ENCODE results near the gene MYOM1.

MYOM1 gene

GRCh38 chr18:3257627-3258120 lies 37.9 kb upstream of the MYOM1 start:
- Histone ChIP-seq H3K4me1 (no peaks in the 10 kb centered on the region), H3K36me3 (peaks cover 5% of the 10 kb centered on the region)
- DNase-seq: no peak

GRCh38 chr18:3256693-3257626 lies 37.2 kb upstream of the MYOM1 start:
- H3K36me3 ChIP-seq: peaks cover 5% of the 10 kb centered on the region

More at GRCh38 chr18:3257627-3258120, 37.9 kb upstream of the MYOM1 start:
- Histone ChIP-seq H3K9me3 (no peaks in the 10 kb centered on the region), H3K4me3 (ENCODE audit: low read depth, low read length) (no peak overlapping the region), H3K27me3 (no peaks in the 10 kb centered on the region)
- no peak for TF ChIP-seq CTCF (IDR thresholded peaks at IDR 0.05; ENCODE audit: low read depth, low read length)

GRCh38 chr18:3255611-3256165 lies 35.9 kb upstream of the MYOM1 start:
- Histone ChIP-seq H3K4me1 (no peaks in the 10 kb centered on the region), H3K27me3 (no peaks in the 10 kb centered on the region), H3K4me3 (ENCODE audit: low read depth, low read length) (no peak overlapping the region), H3K36me3 (peaks cover 5% of the 10 kb centered on the region), H3K9me3 (no peaks in the 10 kb centered on the region)
- TF ChIP-seq CTCF (IDR thresholded peaks at IDR 0.05; ENCODE audit: low read depth, low read length): no peak
- no peak for DNase-seq

More at GRCh38 chr18:3256693-3257626, 37.2 kb upstream of the MYOM1 start:
- TF ChIP-seq CTCF (IDR thresholded peaks at IDR 0.05; ENCODE audit: low read depth, low read length): no peak
- DNase-seq: no peak
- Histone ChIP-seq H3K27me3 (no peaks in the 10 kb centered on the region), H3K9me3 (no peaks in the 10 kb centered on the region), H3K4me3 (ENCODE audit: low read depth, low read length) (no peak overlapping the region), H3K4me1 (no peaks in the 10 kb centered on the region)

- H3K4me3 ChIP-seq (ENCODE audit: low read depth, low read length): no peak overlapping the region
- H3K27me3 ChIP-seq: no peaks in the 10 kb centered on the region
- no peak for DNase-seq
- H3K4me1 ChIP-seq: no peaks in the 10 kb centered on the region
- no peak for TF ChIP-seq CTCF (IDR thresholded peaks at IDR 0.05; ENCODE audit: low read depth, low read length)
- no peaks in the 10 kb centered on the region for H3K9me3 ChIP-seq
- H3K36me3 ChIP-seq: peaks cover 5% of the 10 kb centered on the region
Measured at GRCh38 chr18:3254725-3255124, 35.0 kb upstream of the MYOM1 start.

- no peaks in the 10 kb centered on the region for H3K27me3 ChIP-seq
- no peak overlapping the region for H3K4me3 ChIP-seq (ENCODE audit: low read depth, low read length)
- no peaks in the 10 kb centered on the region for H3K4me1 ChIP-seq
- DNase-seq: no peak
- TF ChIP-seq CTCF (IDR thresholded peaks at IDR 0.05; ENCODE audit: low read depth, low read length): no peak
- H3K9me3 ChIP-seq: no peaks in the 10 kb centered on the region
- peaks cover 5% of the 10 kb centered on the region for H3K36me3 ChIP-seq
Measured at GRCh38 chr18:3252843-3253242, 33.1 kb upstream of the MYOM1 start.

- no peaks in the 10 kb centered on the region for H3K27me3 ChIP-seq
- H3K4me3 ChIP-seq (ENCODE audit: low read depth, low read length): no peak overlapping the region
- H3K9me3 ChIP-seq: no peaks in the 10 kb centered on the region
- no peak for TF ChIP-seq CTCF (IDR thresholded peaks at IDR 0.05; ENCODE audit: low read depth, low read length)
- H3K4me1 ChIP-seq: no peaks in the 10 kb centered on the region
- no peak for DNase-seq
- no peaks in the 10 kb centered on the region for H3K36me3 ChIP-seq
Measured at GRCh38 chr18:3251963-3252277, 32.2 kb upstream of the MYOM1 start.

Measured in BE2C (cell line).